BJ (cell line): Measurements from ENCODE around the gene SMARCE1. TPM values are rescaled to one million over a fixed set of nuclear protein-coding genes. Genes with fewer than 3 reads are reported as not detected.

Experiments
- CTCF ChIA-PET: fragments of 350-600 bp; formaldehyde crosslinking; extraction: SDS; loops from one replicate; lab custom pipeline; 2021; ENCODE audit warnings: antibody characterized with exemption, inconsistent platforms; lab: Yijun Ruan, JAX
- POLR2A ChIA-PET: fragments of 300-600 bp; sonication (Branson Sonifier 250); formaldehyde crosslinking; extraction: SDS; loops from one replicate; lab custom pipeline; 2021; ENCODE audit warnings: antibody characterized with exemption; lab: Charles Lee
- DNase-seq: peaks from one replicate; pipeline ENCODE4 v3.0.0-alpha.2; 2011; ENCODE audit warnings: low read depth
- H3K27me3 ChIP-seq: 2 replicates; pipeline ENCODE4 v1.6.0; 2011; ENCODE audit warnings: low read length; ENCODE audit not compliant: control insufficient read depth, insufficient read depth
- H3K36me3 ChIP-seq: 2 replicates; pipeline ENCODE4 v1.5.1; 2011; ENCODE audit warnings: low read length; ENCODE audit not compliant: control insufficient read depth, insufficient read depth
- H3K4me3 ChIP-seq: 2 replicates; pipeline ENCODE4 v1.5.1; 2011; ENCODE audit warnings: low read depth, mild to moderate bottlenecking, control low read depth, low read length
- CTCF ChIP-seq: IDR thresholded peaks from 2 replicates; pipeline ENCODE4 v1.5.1; 2011; ENCODE audit warnings: low read depth, mild to moderate bottlenecking, control low read depth, inconsistent platforms, low read length, moderate library complexity; ENCODE audit not compliant: insufficient read depth
- polyA plus RNA-seq: library from polyadenylated mRNA; depleted of rRNA; stranded (reverse); fragments of >200 nt; gene quantifications from 2 replicates; pipeline ENCODE4 v1.2.3, GENCODE V29; 2011

The SMARCE1 gene
- polyA plus RNA-seq, 1 experiment, result 54.6 TPM

DNA sequence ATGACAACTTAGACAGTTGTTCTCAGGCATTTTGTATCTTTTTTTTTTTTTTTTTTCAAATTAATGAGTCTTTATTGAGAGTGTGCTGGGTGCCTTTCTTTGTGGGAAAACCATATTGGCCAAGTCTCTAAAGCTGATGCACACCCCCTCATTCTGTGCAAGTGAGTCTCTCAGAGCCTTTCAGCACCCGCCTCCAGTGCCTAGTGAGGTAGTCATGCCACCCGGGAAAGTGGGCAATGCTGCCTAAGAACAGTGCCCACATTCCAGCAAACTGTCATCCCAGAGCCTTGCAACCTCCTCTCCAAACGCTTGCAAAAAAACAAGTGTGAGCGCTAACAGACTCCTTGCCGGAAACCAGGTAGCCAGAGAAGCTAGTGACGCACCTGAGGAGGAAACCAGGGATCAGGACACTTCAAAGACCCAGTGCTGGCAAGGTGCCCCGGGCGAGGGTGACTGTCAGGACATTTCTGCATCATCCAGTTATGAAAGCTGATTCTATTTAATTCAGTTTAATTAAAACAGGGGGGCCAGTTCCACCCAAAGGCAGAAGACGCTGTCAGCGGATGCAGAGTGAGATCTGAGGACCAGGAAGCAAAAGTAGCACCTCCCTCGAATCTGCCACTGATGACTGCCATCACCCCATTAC, 34.9 kb downstream of the SMARCE1 start:
- H3K27me3 ChIP-seq, result peaks cover 17% of the 10 kb centered on the region
- no peak for TF ChIP-seq CTCF
- H3K36me3 ChIP-seq, result no peaks in the 10 kb centered on the region
- ChIA-PET POLR2A (no interaction called here), CTCF (interaction anchor here (1.7 to 3.3 kb wide), 2 partner anchors 7 to 1050 kb away, joined by 4 to 12 read pairs; no protein-coding TSS in a partner anchor)
- no peak for DNase-seq
- H3K4me3 ChIP-seq, result no peak overlapping the region

DNA sequence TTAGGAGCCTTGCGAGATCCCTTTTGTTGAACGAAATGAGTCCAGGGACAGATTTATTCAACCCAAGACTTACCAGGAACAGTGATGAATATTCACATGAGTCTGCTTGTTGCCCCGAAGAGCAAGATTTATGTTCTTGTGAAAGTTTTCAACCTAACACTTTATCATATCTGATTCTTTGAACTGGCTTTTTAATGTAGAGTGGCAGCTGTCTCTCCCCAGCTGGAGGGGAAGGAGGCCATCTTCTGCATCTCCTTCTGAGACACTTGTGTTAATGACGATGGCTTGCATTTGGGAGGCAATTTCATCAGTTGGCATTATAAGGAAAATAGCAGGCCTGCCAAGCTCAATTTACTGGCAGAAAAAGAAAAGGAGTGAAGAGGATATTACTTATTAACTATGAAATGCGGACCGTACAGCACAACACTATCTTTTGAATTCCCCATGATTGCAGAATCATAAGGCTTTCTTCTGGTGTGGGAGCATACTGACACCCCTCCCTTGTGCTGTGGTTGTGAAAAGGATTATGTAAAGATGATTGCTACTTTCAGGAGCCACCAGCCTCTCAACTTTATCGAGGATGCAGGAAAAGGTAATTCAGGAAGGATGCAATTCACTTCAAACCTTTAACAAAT, 35.7 kb downstream of the SMARCE1 start:
- Histone ChIP-seq H3K36me3 (no peaks in the 10 kb centered on the region), H3K27me3 (peaks cover 18% of the 10 kb centered on the region), H3K4me3 (no peak overlapping the region)
- no peak for TF ChIP-seq CTCF
- POLR2A ChIA-PET, result no interaction called here
- CTCF ChIA-PET, result interaction anchor here (1.7 to 3.3 kb wide), 2 partner anchors 8 to 1051 kb away, joined by 4 to 12 read pairs; no protein-coding TSS in a partner anchor
- no peak for DNase-seq

- Histone ChIP-seq H3K27me3 (peaks cover 20% of the 10 kb centered on the region), H3K4me3 (no peak overlapping the region), H3K36me3 (no peaks in the 10 kb centered on the region)
- ChIA-PET CTCF (interaction anchor here (3.3 kb wide), 1 partner anchor 9 kb away, joined by 12 read pairs; no protein-coding TSS in a partner anchor), POLR2A (no interaction called here)
- no peak for TF ChIP-seq CTCF
- DNase-seq, result no peak
Observed at GRCh38 chr17:40610359-40610758, 37.3 kb downstream of the SMARCE1 start.

DNA sequence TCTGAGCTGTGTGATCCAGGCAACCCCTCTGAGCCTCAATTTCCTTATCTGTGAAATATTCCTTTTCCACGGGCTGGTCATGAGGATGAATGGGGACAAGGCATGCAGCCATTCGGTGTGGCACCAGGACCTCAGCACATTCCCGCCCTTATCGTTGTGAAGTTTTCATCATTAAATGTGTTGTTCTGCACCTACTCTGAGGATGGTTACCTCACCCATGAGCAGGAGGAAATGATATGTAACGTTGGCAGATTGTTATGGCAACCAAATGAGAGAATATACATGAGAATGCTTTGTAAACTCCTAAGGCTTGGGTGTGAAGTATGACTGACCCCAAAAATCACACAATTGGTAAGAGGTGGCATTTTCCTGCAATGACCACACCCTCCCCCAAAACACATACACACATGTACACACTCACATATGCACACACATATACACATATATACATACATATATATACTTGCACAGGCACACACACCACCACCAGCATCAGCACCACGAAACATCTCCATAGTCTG, 39.5 kb downstream of the SMARCE1 start:
- Histone ChIP-seq H3K4me3 (no peak overlapping the region), H3K36me3 (no peaks in the 10 kb centered on the region), H3K27me3 (peaks cover 18% of the 10 kb centered on the region)
- ChIA-PET CTCF (interaction anchor here (0.8 kb wide), 1 partner anchor 12 kb away, joined by 4 read pairs; no protein-coding TSS in a partner anchor), POLR2A (no interaction called here)
- TF ChIP-seq CTCF, result no peak
- DNase-seq, result no peak

GRCh38 chr17:40607641-40608040, 40.0 kb downstream of the SMARCE1 start:
- H3K27me3 ChIP-seq, result peaks cover 17% of the 10 kb centered on the region
- DNase-seq, result no peak
- no peaks in the 10 kb centered on the region for H3K36me3 ChIP-seq
- ChIA-PET POLR2A (no interaction called here), CTCF (no interaction called here)
- no peak for TF ChIP-seq CTCF
- H3K4me3 ChIP-seq, result no peak overlapping the region
